B cell (primary cell): ENCODE results near the gene CERS5. TPM values are rescaled to one million over a fixed set of nuclear protein-coding genes. Genes with fewer than 3 reads are reported as not detected.

ENCODE experiments used
- ATAC-seq: fragments of 200-7000 bp; cut with Tn5 transposase; one replicate; pipeline ENCODE4 v1.10.0; 2021; ENCODE audit warnings: low read depth, mild to moderate bottlenecking, moderate number of reproducible peaks, moderate library complexity
- CTCF ChIA-PET: fragments of 350-600 bp; sonication (Branson Sonifier 250); formaldehyde crosslinking; loops from one replicate; lab custom pipeline; 2021; ENCODE audit warnings: antibody characterized with exemption, inconsistent platforms; lab: Charles Lee
- POLR2A ChIA-PET: fragments of 350-600 bp; sonication (Branson Sonifier 250); formaldehyde crosslinking; loops from one replicate; lab custom pipeline; 2021; ENCODE audit warnings: antibody characterized with exemption; lab: Charles Lee
- DNase-seq: peaks from one replicate; pipeline ENCODE4 v3.0.0; 2013
- H2AFZ ChIP-seq: 2 replicates; pipeline ENCODE4 v1.6.1; 2012; ENCODE audit warnings: mild to moderate bottlenecking, low read depth, low read length; ENCODE audit not compliant: insufficient read depth, poor library complexity, severe bottlenecking
- H3K27ac ChIP-seq, 2 donors: 1 replicate in 1 of 2; 2 replicates in 1 of 2; pipeline ENCODE4 v1.5.1; 2012 to 2013; ENCODE audit warnings: low read length in 2 of 2, mild to moderate bottlenecking in 2 of 2, moderate library complexity in 1 of 2
- H3K27me3 ChIP-seq, 4 experiments: fragments of 200-600 bp in 1 of 4; sonication (generic) in 1 of 4; replicated peaks in 1 of 4; 1 replicate in 2 of 4; 2 replicates in 2 of 4; pipeline versions ENCODE4 v1.6.1 to v1.7.0; 2013 to 2016; ENCODE audit warnings: low read length in 3 of 4, mild to moderate bottlenecking in 2 of 4, mixed read lengths in 1 of 4, moderate library complexity in 1 of 4; ENCODE audit not compliant: insufficient read depth in 4 of 4, control insufficient read depth in 3 of 4; ENCODE audit errors: control extremely low read depth in 1 of 4
- H3K36me3 ChIP-seq, 2 experiments: replicated peaks in 1 of 2; 1 replicate in 1 of 2; 2 replicates in 1 of 2; pipeline versions ENCODE4 v1.6.1 to v1.7.1; 2013; ENCODE audit warnings: low read length in 1 of 2; ENCODE audit not compliant: insufficient read depth in 2 of 2, control insufficient read depth in 1 of 2; ENCODE audit errors: control extremely low read depth in 1 of 2, extremely low read depth in 1 of 2
- H3K4me1 ChIP-seq, 2 donors: fragments of 200-600 bp in 1 of 2; sonication (generic) in 1 of 2; 1 replicate in 1 of 2; 2 replicates in 1 of 2; pipeline versions ENCODE4 v1.5.1 to v1.6.1; 2013 to 2017; ENCODE audit warnings: low read length in 2 of 2; ENCODE audit not compliant: control insufficient read depth in 2 of 2, insufficient read depth in 2 of 2
- H3K4me2 ChIP-seq: replicated peaks from 2 replicates; pipeline ENCODE3; 2012; ENCODE audit warnings: mild to moderate bottlenecking, low read depth, low read length; ENCODE audit not compliant: poor library complexity, severe bottlenecking
- H3K4me3 ChIP-seq, 5 experiments: fragments of 200-600 bp in 1 of 5; sonication (generic) in 1 of 5; 1 replicate in 3 of 5; 2 replicates in 2 of 5; pipeline versions ENCODE4 v1.5.1 to v1.7.0; 2011 to 2016; ENCODE audit warnings: low read length in 4 of 5, mild to moderate bottlenecking in 4 of 5, low read depth in 2 of 5, control low read depth in 1 of 5, moderate library complexity in 1 of 5; ENCODE audit not compliant: insufficient read depth in 1 of 5; ENCODE audit errors: control extremely low read depth in 1 of 5, extremely low read depth in 1 of 5
- H3K79me2 ChIP-seq: fragments of 200-600 bp; sonication (generic); one replicate; pipeline ENCODE4 v1.6.0; 2016; ENCODE audit warnings: low read length; ENCODE audit not compliant: control insufficient read depth, insufficient read depth
- H3K9ac ChIP-seq: fragments of 200-600 bp; sonication (generic); 2 replicates; pipeline ENCODE4 v1.6.1; 2017; ENCODE audit warnings: mild to moderate bottlenecking, low read length, moderate library complexity
- H3K9me3 ChIP-seq, 3 donors: one replicate each; pipeline versions ENCODE4 v1.6.1 to v1.7.1; 2013; ENCODE audit warnings: low read length in 2 of 3; ENCODE audit not compliant: control insufficient read depth in 2 of 3, insufficient read depth in 1 of 3; ENCODE audit errors: control extremely low read depth in 1 of 3
- H4K20me1 ChIP-seq: 2 replicates; pipeline ENCODE4 v1.6.0; 2012; ENCODE audit warnings: mild to moderate bottlenecking, low read length; ENCODE audit not compliant: insufficient read depth, control insufficient read depth, poor library complexity, severe bottlenecking
- H3K27ac Mint-ChIP-seq: one replicate; pipeline ENCODE4 v1.8.0; 2021; ENCODE audit warnings: mixed read lengths
- H3K27me3 Mint-ChIP-seq: one replicate; pipeline ENCODE4 v1.8.0; 2021; ENCODE audit warnings: mixed read lengths
- H3K4me1 Mint-ChIP-seq: one replicate; pipeline ENCODE4 v1.8.0; 2021; ENCODE audit warnings: mixed read lengths
- H3K4me3 Mint-ChIP-seq: one replicate; pipeline ENCODE4 v1.8.0; 2021; ENCODE audit warnings: mixed read lengths
- H3K9me3 Mint-ChIP-seq: one replicate; pipeline ENCODE4 v1.8.0; 2022; ENCODE audit warnings: mixed read lengths; ENCODE audit not compliant: insufficient read depth
- CTCF ChIP-seq: fragments of 200-600 bp; IDR thresholded peaks from one replicate; pipeline ENCODE4 v1.8.0; 2022; ENCODE audit warnings: antibody characterized with exemption, mild to moderate bottlenecking
- EZH2 ChIP-seq: IDR thresholded peaks from 2 replicates; pipeline ENCODE4 v1.6.1; 2012; ENCODE audit warnings: borderline replicate concordance, low read depth, mild to moderate bottlenecking, moderate library complexity, low read length; ENCODE audit not compliant: insufficient read depth, poor library complexity, severe bottlenecking
- WGBS: methylation state at CpG from one replicate; pipeline ENCODE4 v1.1.5; 2013; ENCODE audit warnings: missing lambda C conversion rate; ENCODE audit not compliant: insufficient coverage; 5-methylcytosine and 5-hydroxymethylcytosine counted together
- intact Hi-C: fragments of 100-400 bp; cut with micrococcal nuclease; formaldehyde crosslinking; loops from one replicate; pipeline ENCODE4 v1.10.0; 2022
- polyA plus RNA-seq: library from polyadenylated mRNA; depleted of rRNA; stranded (reverse); fragments of >200 nt; gene quantifications from 2 replicates; pipeline ENCODE4 v1.2.3, GENCODE V29; 2012
- total RNA-seq, 2 donors: library from RNA; stranded (reverse); fragments of 120-200 nt in 1 of 2; gene quantifications; 1 replicate in 1 of 2; 2 replicates in 1 of 2; pipeline versions ENCODE4 v1.2.3 to v1.2.4, GENCODE V29; 2013 to 2022

CERS5 gene
- total and polyA plus RNA-seq, 2 donors (not counting 1 experiment from before 2014, with no cell fraction given): 32.3 to 72.0 TPM

GRCh38 chr12:50185970-50186663 lies 18.9 kb upstream of the CERS5 start:
- ChIA-PET POLR2A (no interaction called here), CTCF (interaction anchor here (1.0 to 2.6 kb wide), 3 partner anchors 10 to 217 kb away, joined by 3 to 7 read pairs (median 6); no protein-coding TSS in a partner anchor)
- peaks cover 10 to 14% of the 10 kb centered on the region in 2 donors for H3K4me1 ChIP-seq
- no peak overlapping the region for H3K4me3 ChIP-seq
- Mint-ChIP-seq H3K27me3 (no peaks in the 10 kb centered on the region), H3K9me3 (no peaks in the 10 kb centered on the region), H3K4me1 (peaks cover 10% of the 10 kb centered on the region), H3K27ac (no peak overlapping the region), H3K4me3 (no peak overlapping the region)
- no peak overlapping the region for H3K9ac ChIP-seq
- intact Hi-C loops: no loop called here
- no peak overlapping the region for H2AFZ ChIP-seq
- no peak overlapping the region for H3K4me2 ChIP-seq
- 97% methylated on average over 3 of the region's 6 CpGs for WGBS
- H3K36me3 ChIP-seq: no peaks in the 10 kb centered on the region
- no peaks in the 10 kb centered on the region for H3K79me2 ChIP-seq
- H3K27ac ChIP-seq: no peak overlapping the region
- H3K27me3 ChIP-seq: no peaks in the 10 kb centered on the region
- DNase-seq: no peak
- no peaks in the 10 kb centered on the region for H4K20me1 ChIP-seq
- TF ChIP-seq EZH2: no peak
- TF ChIP-seq CTCF: no peak
- no peak for ATAC-seq
- H3K9me3 ChIP-seq: no peaks in the 10 kb centered on the region

GRCh38 chr12:50185301-50185895 lies 18.2 kb upstream of the CERS5 start:
- Histone ChIP-seq H3K9me3 (no peaks in the 10 kb centered on the region), H4K20me1 (no peaks in the 10 kb centered on the region), H3K79me2 (no peaks in the 10 kb centered on the region), H3K9ac (no peak overlapping the region), H2AFZ (no peak overlapping the region), H3K27me3 (no peaks in the 10 kb centered on the region), H3K4me1 (peaks cover 10 to 14% of the 10 kb centered on the region in 2 donors), H3K27ac (no peak overlapping the region), H3K4me2 (no peak overlapping the region), H3K36me3 (no peaks in the 10 kb centered on the region), H3K4me3 (no peak overlapping the region)
- Mint-ChIP-seq H3K4me3 (no peak overlapping the region), H3K27me3 (no peaks in the 10 kb centered on the region), H3K9me3 (no peaks in the 10 kb centered on the region), H3K27ac (no peak overlapping the region), H3K4me1 (peaks cover 10% of the 10 kb centered on the region)
- ATAC-seq (no peak), DNase-seq (no peak)
- ChIA-PET POLR2A (no interaction called here), CTCF (interaction anchor here (1.0 to 2.6 kb wide), 4 partner anchors 10 to 217 kb away, joined by 3 to 7 read pairs (median 4); no protein-coding TSS in a partner anchor)
- no peak for TF ChIP-seq EZH2
- no peak for TF ChIP-seq CTCF
- intact Hi-C loops: no loop called here
- 89% methylated on average over 3 of the region's 4 CpGs for whole genome bisulfite sequencing
